ENCODE results near the gene MDC1. TPM values are rescaled to one million over a fixed set of nuclear protein-coding genes. Genes with fewer than 3 reads are reported as not detected.
A peak's percentile ranks its signal among the peaks of the same experiment; 100 is the strongest.

MDC1 gene
- total and polyA plus RNA-seq, 4 experiments from 2014 or later = 9.8 to 73.5 (median 60.7) TPM; not detected in 1

DNA sequence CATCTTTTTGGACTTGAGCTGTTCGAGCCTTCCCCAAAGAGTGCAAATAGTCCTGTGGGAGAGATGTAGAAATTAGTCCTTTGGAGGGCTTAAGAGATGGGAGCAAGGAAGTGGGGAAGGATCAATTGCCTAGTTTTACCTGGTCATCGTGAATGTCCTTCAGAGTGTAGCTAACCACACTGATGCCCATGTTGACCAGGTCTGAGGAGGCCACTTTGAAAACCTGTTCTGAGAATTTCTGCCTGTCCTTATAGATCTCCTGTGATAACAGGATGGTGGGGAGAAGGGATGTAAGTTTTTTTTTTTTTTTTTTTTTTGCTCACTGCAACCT, 23.4 kb upstream of the MDC1 start:
- H3K27ac ChIP-seq (ENCODE audit: low read depth, low read length) = no peak overlapping the region
- intact Hi-C loops (cut with micrococcal nuclease) = loop anchor here (5.0 kb wide), 1 partner anchor 72 kb away; no protein-coding TSS in a partner anchor
- ChIA-PET POLR2A (ENCODE audit: partially characterized antibody) (no interaction called here), CTCF (ENCODE audit: partially characterized antibody) (interaction anchor here (0.8 to 4.0 kb wide), 3 partner anchors 10 to 197 kb away, joined by 3 to 27 read pairs (median 3); no protein-coding TSS in a partner anchor)
- Mint-ChIP-seq H3K9me3 (no peaks in the 10 kb centered on the region), H3K36me3 (peaks cover 31 to 38% of the 10 kb centered on the region in 2 donors), H3K4me3 (peak overlapping the region in 6 of 8 donors; percentile 21 to 91 (median 44)), H3K27ac (peak overlapping the region in 3 of 7 donors; percentile 32 to 76 (median 75)), H3K27me3 (no peaks in the 10 kb centered on the region), H3K4me1 (peaks cover 56 to 90% (median 74%) of the 10 kb centered on the region in 4 donors)
- peaks cover 22% of the 10 kb centered on the region for H3K36me3 ChIP-seq (ENCODE audit: insufficient read depth, low read length)
- H3K27me3 ChIP-seq (ENCODE audit: insufficient read depth, low read length) = no peaks in the 10 kb centered on the region
- no peak overlapping the region for H3K4me3 ChIP-seq (ENCODE audit: low read length in 2 of 2)
- peaks cover 74% of the 10 kb centered on the region for H3K4me1 ChIP-seq (ENCODE audit: insufficient read depth, low read length)
- H3K9me3 ChIP-seq (ENCODE audit: control insufficient read depth in 1 of 2, low read length in 2 of 2) = no peaks in the 10 kb centered on the region
- no peak for DNase-seq

DNA sequence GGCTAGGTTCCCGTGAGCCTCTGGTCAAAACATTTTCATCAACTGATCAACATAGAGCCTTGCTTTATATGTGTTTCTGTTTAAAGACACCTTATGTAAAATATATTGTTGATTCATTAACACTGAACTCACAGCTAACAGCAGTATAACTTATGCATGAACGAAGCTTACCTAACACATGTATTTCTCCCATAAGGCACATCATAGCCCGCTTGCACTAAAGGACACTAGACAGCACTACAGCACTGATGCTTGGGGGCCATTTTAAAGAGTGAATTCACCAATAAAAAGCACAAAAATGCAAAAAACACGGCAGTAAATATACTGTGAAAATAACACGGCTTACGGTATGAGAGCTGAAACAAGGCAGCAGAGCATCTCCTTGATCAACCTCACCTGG, 21.5 kb upstream of the MDC1 start:
- CTCF ChIA-PET (ENCODE audit: partially characterized antibody) = interaction anchor here (0.8 to 23.1 kb wide), 12 partner anchors 8 to 348 kb away, joined by 3 to 865 read pairs (median 8); partner anchors contain the start of genes DHX16 and TUBB
- Histone ChIP-seq H3K9me3 (ENCODE audit: control insufficient read depth in 1 of 2, low read length in 2 of 2) (no peaks in the 10 kb centered on the region), H3K36me3 (ENCODE audit: insufficient read depth, low read length) (peaks cover 22% of the 10 kb centered on the region), H3K4me1 (ENCODE audit: insufficient read depth, low read length) (peaks cover 72% of the 10 kb centered on the region), H3K27me3 (ENCODE audit: insufficient read depth, low read length) (no peaks in the 10 kb centered on the region), H3K27ac (ENCODE audit: low read depth, low read length) (no peak overlapping the region), H3K4me3 (ENCODE audit: low read length in 2 of 2) (no peak overlapping the region)
- Mint-ChIP-seq H3K4me1 (peaks cover 55 to 83% (median 69%) of the 10 kb centered on the region in 4 donors), H3K9me3 (no peaks in the 10 kb centered on the region), H3K27ac (peak overlapping the region in 3 of 7 donors; percentile 14 to 64 (median 50)), H3K4me3 (peak overlapping the region in 2 of 8 donors; percentile 53 to 66), H3K36me3 (peaks cover 36 to 44% of the 10 kb centered on the region in 2 donors), H3K27me3 (no peaks in the 10 kb centered on the region)
- POLR2A ChIA-PET (ENCODE audit: partially characterized antibody) = interaction anchor here (0.9 to 6.8 kb wide), 9 partner anchors 15 to 197 kb away, joined by 3 to 61 read pairs (median 4); partner anchors contain the start of genes DDR1, MDC1, MRPS18B and PPP1R10
- no peak for DNase-seq
- intact Hi-C loops (cut with micrococcal nuclease) = loop anchor here (10.0 kb wide), 1 partner anchor 284 kb away; no protein-coding TSS in a partner anchor

DNA sequence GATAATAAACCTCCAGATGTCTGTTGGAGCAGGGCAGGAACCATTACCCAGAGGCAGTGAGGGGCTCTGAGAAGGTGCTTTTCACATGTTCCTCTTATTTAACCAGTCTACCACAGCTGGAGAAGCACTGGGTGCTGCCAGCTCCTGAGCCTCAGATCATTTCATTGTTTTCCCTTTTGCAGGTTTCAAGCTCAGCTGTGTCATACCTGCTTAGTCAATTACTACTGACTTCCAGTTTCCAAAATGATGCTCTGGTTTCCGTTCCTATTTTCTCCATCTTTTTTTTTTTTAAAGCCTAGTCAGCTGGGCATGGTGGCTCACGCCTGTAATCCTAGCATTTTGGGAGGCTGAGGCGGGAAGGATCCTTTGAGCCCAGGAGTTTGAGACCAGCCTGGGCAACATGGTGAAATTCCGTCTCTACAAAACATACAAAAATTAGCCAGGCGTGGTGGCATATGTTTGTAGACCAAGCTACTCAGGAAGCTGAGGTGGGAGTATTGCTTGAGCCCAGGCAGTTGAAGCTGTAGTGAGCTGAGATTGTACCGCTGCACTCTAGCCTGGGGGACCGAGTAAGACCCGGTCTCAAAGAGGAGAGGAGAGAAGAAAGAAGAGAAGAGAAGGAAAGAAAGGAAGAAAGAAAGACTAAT, 18.7 kb upstream of the MDC1 start:
- Histone ChIP-seq H3K27me3 (ENCODE audit: insufficient read depth, low read length) (no peaks in the 10 kb centered on the region), H3K9me3 (ENCODE audit: control insufficient read depth in 1 of 2, low read length in 2 of 2) (no peaks in the 10 kb centered on the region), H3K4me1 (ENCODE audit: insufficient read depth, low read length) (peaks cover 58% of the 10 kb centered on the region), H3K36me3 (ENCODE audit: insufficient read depth, low read length) (peaks cover 22% of the 10 kb centered on the region), H3K27ac (ENCODE audit: low read depth, low read length) (no peak overlapping the region), H3K4me3 (ENCODE audit: low read length in 2 of 2) (no peak overlapping the region)
- H3K4me1 Mint-ChIP-seq = peaks cover 41 to 79% (median 58%) of the 10 kb centered on the region in 4 donors
- H3K9me3 Mint-ChIP-seq = no peaks in the 10 kb centered on the region
- peak overlapping the region in 6 of 7 donors; percentile 43 to 94 (median 82) for H3K27ac Mint-ChIP-seq
- POLR2A ChIA-PET (ENCODE audit: partially characterized antibody) = interaction anchor here (0.6 to 6.8 kb wide), 6 partner anchors 12 to 523 kb away, joined by 3 to 61 read pairs (median 4); partner anchors contain the start of genes GTF2H4, MDC1, TRIM26 and TUBB
- intact Hi-C loops (cut with micrococcal nuclease) = loop anchor here (10.0 kb wide), 1 partner anchor 281 kb away; no protein-coding TSS in a partner anchor
- H3K27me3 Mint-ChIP-seq = no peaks in the 10 kb centered on the region
- peaks cover 34 to 35% of the 10 kb centered on the region in 2 donors for H3K36me3 Mint-ChIP-seq
- no peak for DNase-seq
- CTCF ChIA-PET (ENCODE audit: partially characterized antibody) = interaction anchor here (0.6 to 23.1 kb wide), 10 partner anchors 9 to 1379 kb away, joined by 3 to 865 read pairs (median 4); partner anchors contain the start of genes DHX16 and TUBB
- H3K4me3 Mint-ChIP-seq = peak overlapping the region; percentile 52 to 89 (median 82)

DNA sequence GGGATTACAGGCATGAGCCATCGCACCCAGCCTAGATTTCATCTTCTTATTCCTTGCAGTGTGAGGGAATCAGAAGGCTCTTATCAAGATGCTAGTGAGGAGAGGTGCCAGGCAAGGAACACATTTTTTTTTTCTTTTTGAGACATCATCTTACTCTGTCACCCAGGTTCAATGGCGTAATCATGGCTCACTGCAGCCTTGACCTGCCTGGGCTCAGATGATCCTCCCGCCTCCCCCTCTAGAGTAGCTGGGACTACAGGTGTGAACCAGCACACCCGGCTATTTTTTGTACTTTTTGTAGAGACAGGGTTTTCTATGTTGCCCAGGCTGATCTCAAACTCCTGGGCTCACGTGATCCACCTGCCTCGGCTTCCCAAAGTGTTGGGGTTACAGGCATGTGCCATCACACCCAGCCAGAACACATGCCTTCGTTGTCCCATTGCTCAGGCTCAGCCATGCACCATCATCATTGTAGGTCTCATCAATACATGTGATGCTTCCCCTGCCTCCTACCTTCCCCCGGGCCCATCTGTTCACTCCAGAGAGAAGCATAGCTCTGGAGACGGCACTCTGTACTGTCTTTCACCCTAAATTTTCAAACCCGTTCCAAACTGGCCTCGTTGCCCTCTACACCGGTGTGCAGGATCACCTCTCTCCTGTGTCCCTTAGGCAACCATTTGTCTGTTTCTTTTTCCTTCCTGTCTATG, 15.3 kb upstream of the MDC1 start:
- DNase-seq = no peak
- Mint-ChIP-seq H3K27me3 (no peaks in the 10 kb centered on the region), H3K36me3 (peaks cover 18 to 29% of the 10 kb centered on the region in 2 donors), H3K4me3 (no peak overlapping the region), H3K27ac (no peak overlapping the region), H3K4me1 (peaks cover 26 to 54% (median 41%) of the 10 kb centered on the region in 4 donors), H3K9me3 (no peaks in the 10 kb centered on the region)
- intact Hi-C loops (cut with micrococcal nuclease) = loop anchor here (10.0 kb wide), 1 partner anchor 278 kb away; no protein-coding TSS in a partner anchor
- H3K27ac ChIP-seq (ENCODE audit: low read depth, low read length) = no peak overlapping the region
- no peaks in the 10 kb centered on the region for H3K27me3 ChIP-seq (ENCODE audit: insufficient read depth, low read length)
- peaks cover 25% of the 10 kb centered on the region for H3K36me3 ChIP-seq (ENCODE audit: insufficient read depth, low read length)
- no peak overlapping the region for H3K4me3 ChIP-seq (ENCODE audit: low read length in 2 of 2)
- peaks cover 37% of the 10 kb centered on the region for H3K4me1 ChIP-seq (ENCODE audit: insufficient read depth, low read length)
- POLR2A ChIA-PET (ENCODE audit: partially characterized antibody) = interaction anchor here (1.0 to 47.0 kb wide), 8 partner anchors 9 to 191 kb away, joined by 3 to 1474 read pairs (median 15); partner anchors contain the start of genes DHX16, FLOT1, IER3 and NRM
- no peaks in the 10 kb centered on the region for H3K9me3 ChIP-seq (ENCODE audit: control insufficient read depth in 1 of 2, low read length in 2 of 2)
- CTCF ChIA-PET (ENCODE audit: partially characterized antibody) = interaction anchor here (1.5 to 23.1 kb wide), 14 partner anchors 11 to 354 kb away, joined by 3 to 865 read pairs (median 13); partner anchors contain the start of genes DDR1, DHX16 and TUBB

DNA sequence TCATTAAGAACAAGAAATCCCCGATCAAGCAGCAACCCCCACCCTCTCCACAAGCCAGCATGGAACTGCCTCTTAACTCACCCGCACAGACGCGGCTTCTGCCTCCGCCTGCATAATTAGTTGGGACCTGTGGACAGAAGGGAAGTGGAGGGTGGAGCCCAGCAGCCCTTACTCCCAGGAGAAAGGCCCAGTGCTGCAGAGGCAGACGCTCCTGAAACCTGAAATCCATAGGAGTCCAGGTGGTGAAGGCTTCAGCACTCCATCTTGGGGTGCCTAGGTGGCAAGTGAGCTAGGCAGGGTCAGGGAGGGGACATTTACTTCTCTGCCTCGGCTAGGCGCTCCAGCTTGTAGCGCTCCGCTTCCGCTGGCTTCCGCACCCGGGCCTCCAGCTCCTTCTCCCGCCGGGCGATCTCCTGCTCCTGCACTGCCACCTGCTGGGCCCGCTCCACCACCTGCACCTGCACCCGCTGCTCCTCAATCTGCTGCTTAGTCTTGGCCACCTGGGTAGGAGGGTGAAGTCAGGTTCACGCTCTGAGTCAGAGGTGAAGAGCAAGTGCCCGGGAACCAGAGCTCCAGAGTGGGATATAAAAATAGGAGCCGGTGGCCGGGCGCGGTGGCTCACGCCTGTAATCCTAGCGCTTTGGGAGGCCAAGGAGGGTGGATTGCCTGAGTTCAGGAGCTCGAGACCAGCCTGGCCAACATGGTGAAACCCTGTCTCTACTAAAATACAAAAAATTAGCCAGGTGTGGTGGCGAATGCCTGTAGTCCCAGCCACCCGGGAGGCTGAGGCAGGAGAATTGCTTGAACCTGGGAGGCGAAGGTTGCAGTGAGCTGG, 13.7 kb upstream of the MDC1 start:
- Histone ChIP-seq H3K27ac (ENCODE audit: low read depth, low read length) (no peak overlapping the region), H3K36me3 (ENCODE audit: insufficient read depth, low read length) (peaks cover 34% of the 10 kb centered on the region), H3K4me1 (ENCODE audit: insufficient read depth, low read length) (peaks cover 23% of the 10 kb centered on the region), H3K9me3 (ENCODE audit: control insufficient read depth in 1 of 2, low read length in 2 of 2) (no peaks in the 10 kb centered on the region), H3K4me3 (ENCODE audit: low read length in 2 of 2) (peak overlapping the region in 1 of 2 donors; percentile 35), H3K27me3 (ENCODE audit: insufficient read depth, low read length) (no peaks in the 10 kb centered on the region)
- intact Hi-C loops (cut with micrococcal nuclease) = loop anchor here (1.0 to 10.0 kb wide), 4 partner anchors 9 to 276 kb away; no protein-coding TSS in a partner anchor
- peak overlapping the region in 5 of 7 donors; percentile 69 to 84 (median 73) for H3K27ac Mint-ChIP-seq
- CTCF ChIA-PET (ENCODE audit: partially characterized antibody) = interaction anchor here (0.6 to 23.1 kb wide), 72 partner anchors 9 to 363 kb away, joined by 3 to 865 read pairs (median 5); partner anchors contain the start of genes ABCF1, DDR1, DHX16 and FLOT1
- H3K27me3 Mint-ChIP-seq = no peaks in the 10 kb centered on the region
- peaks cover 15 to 34% of the 10 kb centered on the region in 2 donors for H3K36me3 Mint-ChIP-seq
- H3K4me3 Mint-ChIP-seq = peak overlapping the region in 6 of 8 donors; percentile 43 to 72 (median 58)
- H3K9me3 Mint-ChIP-seq = no peaks in the 10 kb centered on the region
- H3K4me1 Mint-ChIP-seq = peaks cover 16 to 40% (median 31%) of the 10 kb centered on the region in 4 donors
- peak; percentile 81 to 86 (median 82) for DNase-seq
- POLR2A ChIA-PET (ENCODE audit: partially characterized antibody) = interaction anchor here (0.6 to 47.0 kb wide), 26 partner anchors 9 to 251 kb away, joined by 3 to 1474 read pairs (median 5); partner anchors contain the start of genes ABCF1, ATAT1, DHX16 and FLOT1

DNA sequence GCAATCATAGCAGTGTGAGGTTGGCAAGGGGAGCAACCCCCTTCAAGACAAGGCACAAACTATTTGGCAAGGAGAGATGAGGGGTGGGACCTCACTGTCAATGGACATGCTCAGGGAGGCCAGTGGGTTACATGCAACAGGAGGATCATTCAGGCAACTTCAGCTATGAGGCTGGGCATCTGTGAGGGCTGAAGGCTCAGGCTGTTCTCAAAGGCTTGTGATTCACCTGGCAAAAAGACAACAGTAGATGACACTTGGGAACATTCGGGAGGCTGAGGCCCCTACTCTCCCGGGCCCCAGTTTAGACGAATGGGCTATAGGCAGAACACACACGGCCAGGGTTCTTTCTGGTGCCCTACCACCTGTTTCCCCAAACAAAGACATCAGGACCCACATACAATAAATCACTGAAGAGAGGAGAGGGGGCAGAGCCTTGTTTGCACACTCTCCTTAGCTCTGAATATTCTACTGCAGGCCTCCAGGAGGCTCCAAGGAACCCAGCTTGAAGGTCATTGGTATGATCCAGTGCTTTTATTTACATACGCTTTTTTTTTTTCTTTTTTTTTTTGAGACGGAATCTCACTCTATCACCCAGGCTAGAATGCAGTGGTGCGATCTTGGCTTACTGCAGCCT, 11.0 kb upstream of the MDC1 start:
- Mint-ChIP-seq H3K4me3 (peak overlapping the region in 1 of 8 donors; percentile 46), H3K4me1 (peaks cover 12 to 54% (median 40%) of the 10 kb centered on the region in 4 donors), H3K27me3 (no peaks in the 10 kb centered on the region), H3K27ac (peak overlapping the region in 5 of 7 donors; percentile 24 to 75 (median 64)), H3K9me3 (no peaks in the 10 kb centered on the region), H3K36me3 (peaks cover 31 to 53% of the 10 kb centered on the region in 2 donors)
- CTCF ChIA-PET (ENCODE audit: partially characterized antibody) = interaction anchor here (1.2 to 23.1 kb wide), 7 partner anchors 10 to 249 kb away, joined by 3 to 865 read pairs (median 8); partner anchors contain the start of gene DHX16
- DNase-seq = no peak
- Histone ChIP-seq H3K9me3 (ENCODE audit: control insufficient read depth in 1 of 2, low read length in 2 of 2) (no peaks in the 10 kb centered on the region), H3K4me3 (ENCODE audit: low read length in 2 of 2) (no peak overlapping the region), H3K27me3 (ENCODE audit: insufficient read depth, low read length) (no peaks in the 10 kb centered on the region), H3K36me3 (ENCODE audit: insufficient read depth, low read length) (peaks cover 57% of the 10 kb centered on the region), H3K27ac (ENCODE audit: low read depth, low read length) (no peak overlapping the region), H3K4me1 (ENCODE audit: insufficient read depth, low read length) (peaks cover 45% of the 10 kb centered on the region)
- intact Hi-C loops (cut with micrococcal nuclease) = no loop called here
- POLR2A ChIA-PET (ENCODE audit: partially characterized antibody) = interaction anchor here (0.6 to 47.0 kb wide), 6 partner anchors 11 to 426 kb away, joined by 3 to 1474 read pairs (median 3); partner anchors contain the start of genes DHX16, MDC1, NRM and PPP1R18

Measured in CD4-positive, alpha-beta memory T cell (primary cell).